HepG2 (cell line): Measurements from ENCODE around the gene FRK. TPM values are rescaled to one million over a fixed set of nuclear protein-coding genes. Genes with fewer than 3 reads are reported as not detected.

Experiments used
- AHDC1 ChIP-seq: sonication (generic); formaldehyde crosslinking; IDR thresholded peaks from 2 replicates; pipeline ENCODE4 v1.5.1; 2020; ENCODE audit warnings: mild to moderate bottlenecking, missing genetic modification reagents, borderline replicate concordance
- ELF3 ChIP-seq: IDR thresholded peaks from 2 replicates; pipeline ENCODE4 v1.6.1; 2016; ENCODE audit warnings: missing genetic modification reagents, missing compliant biosample characterization
- FOSL2 ChIP-seq: sonication (generic); formaldehyde crosslinking; IDR thresholded peaks from 2 replicates; pipeline ENCODE4 v1.4.0; 2020; ENCODE audit warnings: missing genetic modification reagents
- FOXA3 ChIP-seq: IDR thresholded peaks from 2 replicates; pipeline ENCODE4 v1.6.1; 2016; ENCODE audit warnings: missing genetic modification reagents, missing compliant biosample characterization
- GFI1 ChIP-seq: sonication (generic); formaldehyde crosslinking; IDR thresholded peaks from 2 replicates; pipeline ENCODE4 v1.5.0; 2020; ENCODE audit warnings: missing genetic modification reagents, mild to moderate bottlenecking, borderline replicate concordance
- ISL2 ChIP-seq: sonication (generic); formaldehyde crosslinking; IDR thresholded peaks from 2 replicates; pipeline ENCODE4 v1.5.0; 2020; ENCODE audit warnings: missing genetic modification reagents
- KDM2A ChIP-seq: sonication (generic); formaldehyde crosslinking; IDR thresholded peaks from 2 replicates; pipeline ENCODE4 v1.4.0; 2020; ENCODE audit warnings: low read depth, missing genetic modification reagents, borderline replicate concordance
- MIXL1 ChIP-seq: IDR thresholded peaks from 2 replicates; pipeline ENCODE4 v1.6.1; 2016
- NFE2L2 ChIP-seq: fragments of 150-350 bp; IDR thresholded peaks from 2 replicates; pipeline ENCODE4 v1.6.1; 2014; ENCODE audit warnings: low read length
- PBX3 ChIP-seq: sonication (generic); formaldehyde crosslinking; IDR thresholded peaks from 2 replicates; pipeline ENCODE4 v1.8.1; 2023; ENCODE audit warnings: missing genetic modification reagents, inconsistent platforms, borderline replicate concordance
- RARA ChIP-seq: IDR thresholded peaks from 2 replicates; pipeline ENCODE4 v1.6.1; 2016; ENCODE audit warnings: missing genetic modification reagents, missing compliant biosample characterization
- RBM39 ChIP-seq: fragments of 200-400 bp; formaldehyde crosslinking; IDR thresholded peaks from one replicate; pipeline ENCODE4 v1.6.1; 2018; ENCODE audit warnings: antibody characterized with exemption, mild to moderate bottlenecking, low read depth, low read length; ENCODE audit not compliant: poor library complexity, severe bottlenecking
- SIX4 ChIP-seq: sonication (generic); formaldehyde crosslinking; IDR thresholded peaks from 2 replicates; pipeline ENCODE4 v1.4.0; 2020; ENCODE audit warnings: missing genetic modification reagents
- SP2 ChIP-seq: sonication (generic); formaldehyde crosslinking; IDR thresholded peaks from 2 replicates; pipeline ENCODE4 v1.5.1; 2020; ENCODE audit warnings: mild to moderate bottlenecking, missing genetic modification reagents
- ZBTB20 ChIP-seq: sonication (generic); formaldehyde crosslinking; IDR thresholded peaks from 2 replicates; pipeline ENCODE4 v1.8.1; 2023; ENCODE audit warnings: missing genetic modification reagents, low read depth, mild to moderate bottlenecking, borderline replicate concordance
- ZNF101 ChIP-seq: sonication (generic); formaldehyde crosslinking; IDR thresholded peaks from 2 replicates; pipeline ENCODE4 v1.4.0; 2020; ENCODE audit warnings: mild to moderate bottlenecking, low read depth, missing genetic modification reagents, borderline replicate concordance
- ZNF3 ChIP-seq: IDR thresholded peaks from 2 replicates; pipeline ENCODE4 v1.7.0; 2017; ENCODE audit warnings: inconsistent platforms
- ZNF510 ChIP-seq: sonication (generic); formaldehyde crosslinking; IDR thresholded peaks from 2 replicates; pipeline ENCODE4 v1.4.0; 2020; ENCODE audit warnings: low read depth, mild to moderate bottlenecking, missing genetic modification reagents
- ZNF747 ChIP-seq: sonication (generic); formaldehyde crosslinking; IDR thresholded peaks from 2 replicates; pipeline ENCODE4 v1.8.1; 2023; ENCODE audit warnings: missing genetic modification reagents, mild to moderate bottlenecking, borderline replicate concordance
- ZNF879 ChIP-seq: sonication (generic); formaldehyde crosslinking; IDR thresholded peaks from 2 replicates; pipeline ENCODE4 v1.8.1; 2023; ENCODE audit warnings: missing genetic modification reagents
- polyA plus RNA-seq, 8 experiments: library from polyadenylated mRNA; depleted of rRNA in 3 of 8; stranded (reverse) in 7 of 8; unstranded in 1 of 8; fragments of >200 nt; fragmentation: Illumina TruSeq in 4 of 8; extraction: Trizol in 4 of 8; gene quantifications; 2 replicates each; pipeline versions ENCODE4 v1.2.1 to v1.2.3, GENCODE V29; 2011 to 2016; ENCODE audit warnings: low read depth in 4 of 8, missing spikeins in 1 of 8, mixed read lengths in 1 of 8; ENCODE audit not compliant: insufficient read depth in 1 of 8
- total RNA-seq, 5 experiments: library from RNA; depleted of rRNA; stranded (reverse); fragments of >200 nt; fragmentation: Illumina TruSeq; extraction: Trizol; gene quantifications; 2 replicates each; pipeline ENCODE4 v1.2.3, GENCODE V29; 2016; ENCODE audit warnings: low read depth in 1 of 5
- TF ChIP-seq, protein P1 (sequence below): sonication (generic); formaldehyde crosslinking; IDR thresholded peaks from 2 replicates; pipeline ENCODE4 v1.4.0; 2020; ENCODE audit warnings: missing genetic modification reagents

Gene FRK
- total and polyA plus RNA-seq, 2 of the 13 experiments (the other 11 are each of a cell fraction or from before 2014, with no cell fraction given), result 1.3 to 2.9 TPM

DNA sequence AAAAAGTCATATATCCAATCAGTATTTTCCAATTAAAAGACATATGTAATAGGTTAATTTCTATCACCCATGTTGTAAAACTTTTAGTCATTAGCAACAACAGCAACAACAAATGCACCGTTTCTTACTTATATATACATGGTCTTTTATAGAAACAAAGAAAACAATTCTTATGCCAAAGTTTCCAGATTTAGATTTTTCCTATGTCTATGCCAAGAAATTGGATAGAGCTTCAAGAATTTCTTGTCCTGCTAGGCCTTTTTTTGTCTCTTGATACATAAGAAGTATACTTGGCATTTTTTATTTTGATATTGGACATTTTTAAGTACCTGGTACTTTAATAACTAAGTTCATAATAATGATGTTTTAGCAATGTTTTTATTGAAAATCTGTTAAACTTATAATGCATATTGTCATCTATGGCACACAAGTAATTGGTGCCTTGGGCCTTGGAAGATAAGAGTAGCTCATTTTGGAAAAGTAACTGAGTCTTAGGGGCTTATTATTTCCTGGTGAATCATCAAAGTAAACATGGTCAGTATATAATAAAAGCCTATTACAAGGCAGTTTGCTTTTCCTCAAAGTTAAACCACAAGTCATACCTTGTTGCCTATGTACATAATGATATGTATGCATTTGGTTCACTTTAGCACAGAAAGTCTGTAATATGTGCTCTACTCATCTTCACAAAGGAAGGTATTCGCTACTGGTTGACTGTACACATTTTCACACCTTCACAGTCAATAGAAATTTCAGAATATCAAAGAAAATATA is 10.1 kb upstream of the FRK start (continued):
- TF ChIP-seq SP2 (no peak), ZNF747 (CRISPR knock-in tag) (no peak), RARA (CRISPR knock-in tag) (peak; percentile 68), ZNF879 (CRISPR knock-in tag) (no peak), NFE2L2 (no peak), ZNF3 (CRISPR knock-in tag) (no peak), SIX4 (CRISPR knock-in tag) (no peak), AHDC1 (0 out of 2 replicates have a peak, but pooled peaks have one; percentile 21), RBM39 (no peak), ZBTB20 (CRISPR knock-in tag) (peak; percentile 93), PBX3 (CRISPR knock-in tag) (no peak), ISL2 (peak; percentile 59; the same call in 1 of the 2 replicates), ZNF101 (CRISPR knock-in tag) (no peak), FOSL2 (peak; percentile 63; the same call in 1 of the 2 replicates), MIXL1 (CRISPR knock-in tag) (0 out of 2 replicates have a peak, but pooled peaks have one; percentile 24), KDM2A (CRISPR knock-in tag) (no peak), ZNF510 (no peak), FOXA3 (peak; percentile 93), ELF3 (CRISPR knock-in tag) (peak; percentile 76), GFI1 (no peak)
- TF ChIP-seq, protein P1, sequence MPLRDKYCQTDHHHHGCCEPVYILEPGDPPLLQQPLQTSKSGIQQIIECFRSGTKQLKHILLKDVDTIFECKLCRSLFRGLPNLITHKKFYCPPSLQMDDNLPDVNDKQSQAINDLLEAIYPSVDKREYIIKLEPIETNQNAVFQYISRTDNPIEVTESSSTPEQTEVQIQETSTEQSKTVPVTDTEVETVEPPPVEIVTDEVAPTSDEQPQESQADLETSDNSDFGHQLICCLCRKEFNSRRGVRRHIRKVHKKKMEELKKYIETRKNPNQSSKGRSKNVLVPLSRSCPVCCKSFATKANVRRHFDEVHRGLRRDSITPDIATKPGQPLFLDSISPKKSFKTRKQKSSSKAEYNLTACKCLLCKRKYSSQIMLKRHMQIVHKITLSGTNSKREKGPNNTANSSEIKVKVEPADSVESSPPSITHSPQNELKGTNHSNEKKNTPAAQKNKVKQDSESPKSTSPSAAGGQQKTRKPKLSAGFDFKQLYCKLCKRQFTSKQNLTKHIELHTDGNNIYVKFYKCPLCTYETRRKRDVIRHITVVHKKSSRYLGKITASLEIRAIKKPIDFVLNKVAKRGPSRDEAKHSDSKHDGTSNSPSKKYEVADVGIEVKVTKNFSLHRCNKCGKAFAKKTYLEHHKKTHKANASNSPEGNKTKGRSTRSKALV (CRISPR knock-in tag), result no peak
